Stimulated activated CD4-positive, alpha-beta T cell treated with anti-CD3 and anti-CD28 coated beads, TNF-alpha, amount 100 ng/mL, for 48 hours (primary cell): ENCODE measurements around the gene ASGR2.
"Not testable (repeated sequence)": the region's sequence is repeated elsewhere in the genome, so short reads cannot be mapped to it uniquely, and the experiment has no call there.

Experiments
- DNase-seq, 3 donors: peaks; one replicate each; pipeline ENCODE4 v3.0.0-alpha.2; 2020; ENCODE audit warnings: low read depth in 3 of 3

The ASGR2 gene

DNA sequence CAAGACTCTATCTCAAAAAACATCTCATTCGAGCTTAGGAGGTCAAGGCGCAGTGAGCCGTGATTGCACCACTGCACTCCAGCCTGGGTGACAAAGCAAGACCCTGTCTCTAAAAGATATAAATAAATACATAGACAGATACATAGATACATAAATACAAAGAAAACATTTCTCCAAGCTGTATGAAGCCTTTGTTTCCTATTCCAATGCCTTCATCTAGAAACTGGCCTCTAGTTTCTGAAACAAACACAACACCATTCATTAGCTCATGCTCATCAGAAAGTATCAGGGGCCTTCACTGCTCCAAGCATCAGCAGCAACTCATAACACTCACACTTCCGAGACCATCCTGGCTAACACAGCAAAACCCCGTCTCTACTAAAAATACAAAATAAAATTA lies 10.3 kb upstream of the ASGR2 start:
- no peak for DNase-seq

DNA sequence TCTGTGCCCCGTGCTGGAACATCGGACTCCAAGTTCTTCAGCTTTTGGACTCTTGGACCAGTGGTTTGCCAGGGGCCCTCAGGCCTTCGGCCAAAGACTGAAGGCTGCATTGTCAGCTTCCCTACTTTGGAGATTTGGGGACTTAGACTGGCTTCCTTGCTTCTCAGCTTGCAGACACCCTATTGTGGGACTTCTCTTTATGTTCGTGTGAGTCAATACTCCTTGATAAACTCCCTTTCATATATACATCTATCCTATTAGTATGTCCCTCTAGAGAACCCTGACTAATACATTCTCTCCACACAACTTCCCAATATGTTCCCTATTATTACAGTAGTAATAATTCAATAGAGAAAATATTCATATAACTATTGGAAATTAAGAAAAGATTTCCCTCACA lies 9.2 kb upstream of the ASGR2 start:
- no peak for DNase-seq

GRCh38 chr17:7122381-7122780 lies 7.8 kb upstream of the ASGR2 start:
- DNase-seq = no peak

GRCh38 chr17:7120635-7121034 lies 6.0 kb upstream of the ASGR2 start:
- not testable (repeated sequence) for DNase-seq

DNA sequence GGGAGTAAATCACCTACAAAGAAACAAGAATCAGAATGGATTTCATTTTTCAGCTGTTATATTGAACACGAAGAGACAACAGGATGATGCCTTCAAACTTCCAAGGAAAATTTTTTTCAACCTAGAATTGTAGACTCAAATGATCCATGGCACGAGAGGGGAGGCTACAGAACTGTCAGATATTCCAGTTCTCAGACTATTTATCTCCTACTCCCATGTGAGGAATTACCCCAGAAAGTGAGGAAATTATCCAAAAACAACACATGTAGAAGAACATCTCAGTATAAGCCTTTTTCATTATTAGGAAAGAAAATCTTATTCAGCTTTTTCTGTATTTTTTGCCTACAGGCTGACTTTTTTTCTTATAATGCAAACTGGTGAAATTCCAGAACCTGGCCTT lies 5.5 kb upstream of the ASGR2 start:
- DNase-seq = no peak

- DNase-seq = no peak
Measured at GRCh38 chr17:7119314-7119713, 4.7 kb upstream of the ASGR2 start.

DNA sequence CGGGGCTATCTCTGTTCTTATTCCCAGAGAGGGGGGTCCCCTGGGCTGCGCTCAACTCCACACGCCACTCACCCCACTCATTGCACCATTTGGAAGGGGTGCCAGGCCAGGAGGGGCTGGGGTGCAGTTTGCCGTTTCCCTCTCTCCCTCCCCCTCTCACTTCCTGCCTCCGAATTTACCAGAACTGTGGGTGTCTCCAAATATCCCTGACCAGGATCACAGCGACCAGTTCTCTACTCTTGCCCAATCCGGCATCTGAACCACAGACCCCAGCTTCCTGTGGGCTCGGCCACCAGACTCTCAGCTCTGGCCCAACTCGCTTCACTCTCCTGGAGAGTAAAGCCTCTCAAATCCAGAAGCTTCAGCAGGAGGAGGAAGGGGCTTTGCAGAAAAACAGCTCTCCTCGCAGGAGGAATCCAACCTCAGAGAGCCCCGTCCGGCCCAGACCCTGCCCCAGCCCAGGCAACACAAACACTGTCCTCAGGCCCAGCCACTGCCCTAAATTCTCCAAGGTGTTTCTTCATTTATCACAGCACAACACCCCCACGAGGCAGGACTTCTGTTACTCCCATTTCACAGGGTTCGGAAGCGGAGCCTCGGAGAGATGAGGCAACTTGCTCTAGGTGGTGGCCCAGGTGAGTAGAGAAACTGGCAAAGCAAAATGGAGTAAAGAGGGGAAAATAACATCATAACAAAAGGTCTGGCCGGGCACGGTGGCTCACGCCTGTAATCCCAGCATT lies 423 bp upstream of the ASGR2 start:
- no peak for DNase-seq

GRCh38 chr17:7113273-7114071 lies 1.1 kb downstream of the ASGR2 start:
- no peak for DNase-seq

GRCh38 chr17:7112510-7113108 lies 2.0 kb downstream of the ASGR2 start:
- no peak for DNase-seq

- DNase-seq = no peak
Measured at GRCh38 chr17:7111784-7112509, 2.7 kb downstream of the ASGR2 start.

- no peak for DNase-seq
Measured at GRCh38 chr17:7110617-7111306, 3.9 kb downstream of the ASGR2 start.

GRCh38 chr17:7109461-7110322 lies 4.9 kb downstream of the ASGR2 start:
- no peak for DNase-seq

GRCh38 chr17:7108981-7109380 lies 5.6 kb downstream of the ASGR2 start:
- no peak for DNase-seq

- no peak for DNase-seq
Measured at GRCh38 chr17:7108560-7108925, 6.1 kb downstream of the ASGR2 start.

- DNase-seq = no peak
Measured at GRCh38 chr17:7107795-7108559, 6.6 kb downstream of the ASGR2 start.

DNA sequence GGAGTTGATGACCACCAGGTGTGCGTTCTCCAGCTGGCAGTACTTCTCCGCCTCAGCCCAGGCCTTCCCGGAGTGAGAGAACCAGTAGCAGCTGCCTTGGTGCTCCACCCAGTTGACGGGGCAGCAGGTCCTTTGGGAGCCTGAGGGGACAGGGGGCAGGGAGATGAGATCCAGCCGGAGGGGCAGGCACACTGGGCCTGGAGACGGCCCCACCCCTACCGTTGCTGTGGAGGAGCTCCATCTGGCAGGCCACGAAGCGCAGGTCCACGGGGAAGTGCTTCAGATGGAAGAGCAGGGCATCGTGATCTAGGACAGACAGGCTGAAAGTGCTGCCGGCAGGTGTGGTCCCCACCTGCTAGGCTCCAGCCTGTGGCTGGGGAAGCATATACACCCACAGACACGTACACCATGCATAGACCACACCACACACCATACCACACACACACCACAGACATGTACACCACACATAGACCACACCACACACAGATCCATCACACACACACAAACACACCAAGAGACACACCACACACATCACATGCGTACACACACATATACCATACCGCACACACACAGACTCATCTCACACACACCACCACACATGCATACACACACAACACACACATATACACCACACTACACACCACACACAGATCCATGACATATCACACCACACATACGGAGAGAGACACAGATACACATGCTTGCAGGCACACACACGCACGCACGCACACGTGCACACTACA lies 7.4 kb downstream of the ASGR2 start:
- DNase-seq = no peak

- DNase-seq = no peak
Measured at GRCh38 chr17:7102421-7102820, 12.2 kb downstream of the ASGR2 start.

DNA sequence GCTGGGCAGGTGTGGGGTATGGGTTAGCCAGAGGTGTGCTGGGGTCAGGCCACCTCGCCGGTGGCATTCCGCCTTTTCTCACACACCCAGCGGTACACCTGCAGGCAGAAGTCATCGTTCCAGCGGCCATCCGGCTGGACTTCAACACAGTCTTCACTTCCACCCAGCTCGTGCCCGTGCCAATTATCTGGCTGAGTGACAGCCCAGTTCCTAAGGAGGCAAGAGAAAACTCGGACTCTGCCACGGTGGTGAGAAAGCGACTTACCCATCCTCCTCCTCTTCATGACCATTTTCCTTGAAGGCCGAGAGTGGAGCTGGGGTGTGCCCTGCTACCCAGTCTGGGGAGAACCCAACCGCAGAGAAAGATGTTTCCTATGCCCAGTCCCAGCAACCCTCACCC lies 13.1 kb downstream of the ASGR2 start:
- no peak for DNase-seq
